WTC11 (cell line): ENCODE results near the gene TMEM147. TPM values are rescaled to one million over a fixed set of nuclear protein-coding genes. Genes with fewer than 3 reads are reported as not detected.

Experiments used
- ATAC-seq: fragments of 200-7000 bp; cut with Tn5 transposase; 2 replicates; pipeline ENCODE4 v1.10.0; 2021; ENCODE audit warnings: mild to moderate bottlenecking, moderate library complexity
- CTCF ChIA-PET: fragments of 300-600 bp; sonication (Branson Sonifier 250); formaldehyde crosslinking; loops from one replicate; lab custom pipeline; 2021; ENCODE audit warnings: antibody characterized with exemption; lab: Charles Lee
- POLR2A ChIA-PET: fragments of 350-600 bp; sonication (Branson Sonifier 250); formaldehyde crosslinking; loops from one replicate; lab custom pipeline; 2021; ENCODE audit warnings: antibody characterized with exemption; lab: Charles Lee
- DNase-seq: peaks from one replicate; pipeline ENCODE4 v3.0.0; 2021; ENCODE audit warnings: low spot score
- H3K27ac Mint-ChIP-seq: 2 replicates; pipeline ENCODE4 v1.8.0; 2021; ENCODE audit warnings: mixed read lengths
- H3K27me3 Mint-ChIP-seq: 2 replicates; pipeline ENCODE4 v1.8.0; 2021; ENCODE audit warnings: low read depth, mild to moderate bottlenecking, moderate library complexity, mixed read lengths
- H3K36me3 Mint-ChIP-seq: 2 replicates; pipeline ENCODE4 v1.8.0; 2021; ENCODE audit warnings: mixed read lengths
- H3K4me1 Mint-ChIP-seq: 2 replicates; pipeline ENCODE4 v1.8.0; 2022; ENCODE audit warnings: mixed read lengths
- H3K4me3 Mint-ChIP-seq: 2 replicates; pipeline ENCODE4 v1.8.0; 2021; ENCODE audit warnings: mild to moderate bottlenecking, moderate library complexity, mixed read lengths
- H3K9me3 Mint-ChIP-seq: 2 replicates; pipeline ENCODE4 v1.8.0; 2021; ENCODE audit warnings: mixed read lengths
- AFF4 ChIP-seq: sonication (generic); formaldehyde crosslinking; IDR thresholded peaks from 2 replicates; pipeline ENCODE4 v1.8.1; 2023; ENCODE audit warnings: mild to moderate bottlenecking, missing genetic modification reagents, borderline replicate concordance
- ATF2 ChIP-seq: sonication (generic); formaldehyde crosslinking; IDR thresholded peaks from 2 replicates; pipeline ENCODE4 v1.8.1; 2022; ENCODE audit warnings: low read depth, missing genetic modification reagents, borderline replicate concordance
- CDX4 ChIP-seq: fragments of 250-450 bp; sonication (Bioruptor Pico); IDR thresholded peaks from 2 replicates; pipeline ENCODE4 v1.9.0; 2021; ENCODE audit warnings: moderate library complexity, mild to moderate bottlenecking, inconsistent platforms, borderline replicate concordance
- CREB1 ChIP-seq: sonication (generic); formaldehyde crosslinking; IDR thresholded peaks from 2 replicates; pipeline ENCODE4 v1.8.0; 2023; ENCODE audit warnings: mild to moderate bottlenecking, missing genetic modification reagents
- ESRRA ChIP-seq: sonication (generic); formaldehyde crosslinking; IDR thresholded peaks from 2 replicates; pipeline ENCODE4 v1.8.1; 2022; ENCODE audit warnings: mild to moderate bottlenecking, missing genetic modification reagents, borderline replicate concordance
- IRF1 ChIP-seq: sonication (generic); formaldehyde crosslinking; IDR thresholded peaks from 2 replicates; pipeline ENCODE4 v1.8.0; 2023; ENCODE audit warnings: missing genetic modification reagents
- KAT7 ChIP-seq: sonication (generic); formaldehyde crosslinking; IDR thresholded peaks from 2 replicates; pipeline ENCODE4 v1.8.1; 2023; ENCODE audit warnings: missing genetic modification reagents, mild to moderate bottlenecking, borderline replicate concordance
- MAX ChIP-seq: sonication (generic); formaldehyde crosslinking; IDR thresholded peaks from 2 replicates; pipeline ENCODE4 v1.8.0; 2022; ENCODE audit warnings: mild to moderate bottlenecking, missing genetic modification reagents
- MXD4 ChIP-seq: fragments of 250-450 bp; sonication (Bioruptor Pico); IDR thresholded peaks from 2 replicates; pipeline ENCODE4 v1.8.0; 2021; ENCODE audit warnings: mild to moderate bottlenecking, moderate library complexity, borderline replicate concordance
- MYBL2 ChIP-seq: sonication (generic); formaldehyde crosslinking; IDR thresholded peaks from 2 replicates; pipeline ENCODE4 v1.8.1; 2023; ENCODE audit warnings: mild to moderate bottlenecking, moderate library complexity, missing genetic modification reagents
- NFYB ChIP-seq: sonication (generic); formaldehyde crosslinking; conservative IDR thresholded peaks from 2 replicates; pipeline ENCODE4 v1.8.0; 2022; ENCODE audit warnings: low read depth, missing genetic modification reagents
- NR1H2 ChIP-seq: sonication (generic); formaldehyde crosslinking; IDR thresholded peaks from 2 replicates; pipeline ENCODE4 v1.9.0; 2021; ENCODE audit warnings: mild to moderate bottlenecking, moderate library complexity, missing genetic modification reagents
- NR2C2 ChIP-seq: sonication (generic); formaldehyde crosslinking; IDR thresholded peaks from 2 replicates; pipeline ENCODE4 v1.8.0; 2022; ENCODE audit warnings: mild to moderate bottlenecking, missing genetic modification reagents
- SOX15 ChIP-seq: fragments of 250-450 bp; sonication (Bioruptor Pico); IDR thresholded peaks from 2 replicates; pipeline ENCODE4 v1.9.0; 2021; ENCODE audit warnings: mild to moderate bottlenecking
- SP1 ChIP-seq: sonication (generic); formaldehyde crosslinking; conservative IDR thresholded peaks from 2 replicates; pipeline ENCODE4 v1.8.1; 2022; ENCODE audit warnings: missing genetic modification reagents
- TCF7 ChIP-seq: sonication (generic); formaldehyde crosslinking; IDR thresholded peaks from 2 replicates; pipeline ENCODE4 v1.8.0; 2022; ENCODE audit warnings: mild to moderate bottlenecking, low read depth, missing genetic modification reagents, moderate library complexity
- ZNF317 ChIP-seq: sonication (generic); formaldehyde crosslinking; IDR thresholded peaks from 2 replicates; pipeline ENCODE4 v1.8.1; 2023; ENCODE audit warnings: low read depth, mild to moderate bottlenecking, moderate library complexity, missing genetic modification reagents, borderline replicate concordance
- ZNF396 ChIP-seq: fragments of 250-450 bp; sonication (Bioruptor Pico); IDR thresholded peaks from 2 replicates; pipeline ENCODE4 v1.8.0; 2021; ENCODE audit warnings: mild to moderate bottlenecking, moderate library complexity, borderline replicate concordance
- ZNF671 ChIP-seq: fragments of 250-450 bp; sonication (Bioruptor Pico); IDR thresholded peaks from 2 replicates; pipeline ENCODE4 v1.8.0; 2021; ENCODE audit warnings: mild to moderate bottlenecking
- total RNA-seq: library from RNA; stranded (reverse); gene quantifications from 3 replicates; pipeline ENCODE4 v1.2.3, GENCODE V29; 2021
- TF ChIP-seq, protein P1 (sequence below): fragments of 250-450 bp; sonication (Bioruptor Pico); IDR thresholded peaks from 2 replicates; pipeline ENCODE4 v1.9.0; 2021; ENCODE audit warnings: mild to moderate bottlenecking

Gene TMEM147
- total RNA-seq, 1 experiment from 2014 or later = 135 TPM

- TF ChIP-seq MAX (CRISPR knock-in tag) = no peak
Observed at GRCh38 chr19:35562336-35562735, 16.9 kb downstream of the TMEM147 start (continued).

DNA sequence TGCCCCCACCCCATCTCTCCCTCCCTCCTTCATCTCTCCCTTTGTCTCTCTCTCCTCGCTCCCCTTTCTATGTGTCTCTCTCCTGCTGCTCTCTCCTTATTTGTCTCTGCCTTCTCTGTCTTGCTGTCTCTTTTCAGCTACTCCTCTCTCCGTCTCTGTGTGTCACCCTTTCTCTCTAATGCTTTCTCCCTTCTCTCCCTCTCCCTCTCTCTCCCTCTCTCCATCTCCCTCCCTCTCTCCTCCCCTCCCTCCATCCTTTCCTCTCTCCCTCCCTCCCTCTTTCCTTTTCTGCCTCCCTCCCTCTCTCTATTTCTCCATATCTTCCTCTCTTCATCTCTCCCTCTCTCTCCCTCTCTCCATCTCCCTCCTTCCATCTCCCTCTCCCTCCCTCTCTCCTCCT is 17.4 kb downstream of the TMEM147 start:
- no peak overlapping the region for H3K27ac Mint-ChIP-seq
- TF ChIP-seq CREB1 (CRISPR knock-in tag) = no peak
- TF ChIP-seq IRF1 (CRISPR knock-in tag) = no peak
- no peak for TF ChIP-seq MYBL2
- TF ChIP-seq TCF7 (CRISPR knock-in tag) = no peak
- no peak for TF ChIP-seq ZNF671
- TF ChIP-seq AFF4 = no peak
- no peak for TF ChIP-seq CDX4
- TF ChIP-seq, all 79 proteins: peak for 0
- peaks cover 3% of the 10 kb centered on the region; the same call in 1 of the 2 replicates for H3K4me1 Mint-ChIP-seq
- no peaks in the 10 kb centered on the region for H3K36me3 Mint-ChIP-seq
- ChIA-PET POLR2A (no interaction called here), CTCF (interaction anchor here (0.6 to 1.6 kb wide), 6 partner anchors 38 to 421 kb away, joined by 3 to 5 read pairs (median 3); partner anchors contain the start of gene COX6B1)
- H3K27me3 Mint-ChIP-seq = peaks cover 41% of the 10 kb centered on the region
- DNase-seq (no peak), ATAC-seq (no peak)
- no peaks in the 10 kb centered on the region for H3K9me3 Mint-ChIP-seq
- H3K4me3 Mint-ChIP-seq = no peak overlapping the region

DNA sequence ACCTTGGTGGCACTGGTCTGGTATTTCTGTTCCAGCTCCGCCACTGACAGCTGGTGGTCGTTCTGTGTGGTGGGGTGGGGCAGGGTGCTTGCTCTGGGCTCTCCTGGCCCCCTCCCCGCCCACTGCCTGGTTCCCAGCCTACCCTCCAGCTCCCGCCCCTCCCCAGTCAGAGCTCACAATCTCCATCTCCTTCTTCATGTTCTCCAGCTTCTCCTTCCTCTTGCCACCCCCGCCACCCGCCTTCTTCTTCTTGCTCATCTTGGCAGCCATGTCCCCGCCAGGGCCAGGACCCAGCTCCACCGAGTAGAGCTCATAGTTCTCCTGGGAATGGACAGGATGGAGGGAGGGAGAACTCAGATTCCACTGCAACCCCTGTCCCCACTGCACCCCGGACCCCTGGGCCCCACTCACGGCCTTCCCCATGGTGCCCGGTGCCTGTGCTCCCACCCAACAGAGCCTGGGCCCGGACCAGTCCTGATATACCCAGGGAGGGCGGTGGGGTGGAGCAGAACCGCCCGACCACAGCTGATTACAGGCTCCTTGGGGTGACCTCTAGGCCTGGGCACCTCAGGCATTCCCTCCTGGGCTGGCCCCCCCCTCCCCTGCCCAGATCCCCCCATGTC is 17.9 kb downstream of the TMEM147 start, which contains the start of gene ATP4A:
TSS of gene ATP4A (minus strand) at position 452 of the 623 bp plus-strand sequence. CDS start at position 423, 29 bp downstream.
- no peak for ATAC-seq
- Mint-ChIP-seq H3K4me1 (peaks cover 3% of the 10 kb centered on the region; the same call in 1 of the 2 replicates), H3K9me3 (no peaks in the 10 kb centered on the region), H3K27ac (no peak within 1 kb of the TSS), H3K27me3 (peaks cover 42% of the 10 kb centered on the region), H3K36me3 (no peaks in the 10 kb centered on the region), H3K4me3 (no peak within 1 kb of the TSS)
- DNase-seq = no peak
- POLR2A ChIA-PET = no interaction called here
- TF ChIP-seq NR2C2 (CRISPR knock-in tag) = no peak
- TF ChIP-seq ZNF396 = no peak
- no peak for TF ChIP-seq ATF2 (CRISPR knock-in tag)
- no peak for TF ChIP-seq NR1H2 (CRISPR knock-in tag)
- TF ChIP-seq ESRRA (CRISPR knock-in tag) = no peak
- no peak for TF ChIP-seq KAT7
- no peak for TF ChIP-seq MXD4 (CRISPR knock-in tag)
- TF ChIP-seq NFYB (CRISPR knock-in tag) = no peak
- no peak for TF ChIP-seq SOX15 (CRISPR knock-in tag)
- no peak for TF ChIP-seq ZNF317
- TF ChIP-seq, protein P1, sequence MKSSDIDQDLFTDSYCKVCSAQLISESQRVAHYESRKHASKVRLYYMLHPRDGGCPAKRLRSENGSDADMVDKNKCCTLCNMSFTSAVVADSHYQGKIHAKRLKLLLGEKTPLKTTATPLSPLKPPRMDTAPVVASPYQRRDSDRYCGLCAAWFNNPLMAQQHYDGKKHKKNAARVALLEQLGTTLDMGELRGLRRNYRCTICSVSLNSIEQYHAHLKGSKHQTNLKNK (CRISPR knock-in tag) = no peak
- no peak for TF ChIP-seq SP1
- CTCF ChIA-PET = interaction anchor here (0.6 to 1.6 kb wide), 6 partner anchors 38 to 422 kb away, joined by 3 to 5 read pairs (median 3); partner anchors contain the start of gene COX6B1
